MM.1S (cell line): ENCODE results near the gene AK8.

ENCODE experiments used
- CTCF ChIP-seq: fragments of 300-600 bp; sonication (generic); IDR thresholded peaks from 2 replicates; pipeline ENCODE4 v1.5.1; 2016; ENCODE audit warnings: antibody characterized with exemption, low read length, mixed read lengths
- EZH2 ChIP-seq: fragments of 300-600 bp; sonication (generic); optimal IDR thresholded peaks from 2 replicates; pipeline ENCODE3; 2017; ENCODE audit warnings: low read depth, mild to moderate bottlenecking, antibody characterized with exemption, low read length, mixed read lengths
- EZH2phosphoT487 ChIP-seq: fragments of 300-600 bp; sonication (generic); IDR thresholded peaks from 2 replicates; pipeline ENCODE4 v1.6.1; 2018; ENCODE audit warnings: antibody characterized with exemption, low read length

GRCh38 chr9:132769906-132770769 lies 107.9 kb downstream of the AK8 start:
- TF ChIP-seq CTCF (no peak), EZH2phosphoT487 (no peak), EZH2 (no peak)
